Smooth muscle cell (in vitro differentiated cells): Measurements from ENCODE around the gene RBMS3. TPM values are rescaled to one million over a fixed set of nuclear protein-coding genes. Genes with fewer than 3 reads are reported as not detected.

Experiments
- DNase-seq: peaks from one replicate; lab custom pipeline; 2025; ENCODE audit not compliant: unreplicated experiment; lab: John Stamatoyannopoulos, UW
- H2AFZ ChIP-seq: fragments of 200-600 bp; sonication (generic); 2 replicates; pipeline ENCODE4 v1.6.0; 2016; ENCODE audit warnings: antibody characterized with exemption, low read depth, mild to moderate bottlenecking
- H3F3A ChIP-seq: fragments of 200-600 bp; sonication (generic); 2 replicates; pipeline ENCODE4 v1.6.0; 2017; ENCODE audit warnings: antibody characterized with exemption, low read depth
- H3K27ac ChIP-seq: fragments of 200-600 bp; sonication (generic); 2 replicates; pipeline ENCODE4 v1.5.1; 2016; ENCODE audit warnings: low read depth, mild to moderate bottlenecking
- H3K27me3 ChIP-seq: fragments of 200-600 bp; sonication (generic); 2 replicates; pipeline ENCODE4 v1.6.1; 2016; ENCODE audit warnings: low read depth, mild to moderate bottlenecking
- H3K36me3 ChIP-seq: fragments of 200-600 bp; sonication (generic); 2 replicates; pipeline ENCODE4 v1.5.1; 2016; ENCODE audit warnings: low read depth
- H3K4me1 ChIP-seq: fragments of 200-600 bp; sonication (generic); 2 replicates; pipeline ENCODE4 v1.5.1; 2016; ENCODE audit warnings: low read depth
- H3K4me2 ChIP-seq: fragments of 200-600 bp; sonication (generic); 2 replicates; pipeline ENCODE4 v1.6.0; 2016; ENCODE audit warnings: mild to moderate bottlenecking
- H3K4me3 ChIP-seq: fragments of 200-600 bp; sonication (generic); 2 replicates; pipeline ENCODE4 v1.5.1; 2016; ENCODE audit warnings: mild to moderate bottlenecking
- H3K79me2 ChIP-seq: fragments of 200-600 bp; sonication (generic); 2 replicates; pipeline ENCODE4 v1.6.0; 2016; ENCODE audit warnings: low read depth, mild to moderate bottlenecking
- H3K9ac ChIP-seq: fragments of 200-600 bp; sonication (generic); 2 replicates; pipeline ENCODE4 v1.6.0; 2016; ENCODE audit warnings: low read depth
- H3K9me3 ChIP-seq: fragments of 200-600 bp; sonication (generic); replicated peaks from 2 replicates; pipeline ENCODE4 v1.5.1; 2016; ENCODE audit warnings: low read depth
- H4K20me1 ChIP-seq: fragments of 200-600 bp; sonication (generic); 2 replicates; pipeline ENCODE4 v1.6.0; 2016; ENCODE audit warnings: low read depth
- WGBS: methylation state at CpG from one replicate; pipeline ENCODE4 v1.1.7; 2016; ENCODE audit warnings: low lambda C conversion rate; 5-methylcytosine and 5-hydroxymethylcytosine counted together
- polyA plus RNA-seq: library from polyadenylated mRNA; unstranded; fragments of >200 nt; fragmentation: Nextera tagmentation; extraction: Ambion mirVana; gene quantifications from 2 replicates; pipeline ENCODE4 v1.2.1, GENCODE V29; 2016
- total RNA-seq: library from RNA; depleted of rRNA; stranded (reverse); fragments of >200 nt; gene quantifications from 2 replicates; pipeline ENCODE4 v1.2.3, GENCODE V29; 2014
- TF ChIP-seq, protein P1 (sequence below): fragments of 200-600 bp; sonication (generic); IDR thresholded peaks from 2 replicates; pipeline ENCODE4 v1.5.1; 2017; ENCODE audit warnings: borderline replicate concordance, mild to moderate bottlenecking, antibody characterized with exemption; ENCODE audit not compliant: insufficient read depth, poor library complexity, severe bottlenecking

RBMS3 gene
- total and polyA plus RNA-seq, 2 experiments from 2014 or later = 42.9 to 50.6 TPM

DNA sequence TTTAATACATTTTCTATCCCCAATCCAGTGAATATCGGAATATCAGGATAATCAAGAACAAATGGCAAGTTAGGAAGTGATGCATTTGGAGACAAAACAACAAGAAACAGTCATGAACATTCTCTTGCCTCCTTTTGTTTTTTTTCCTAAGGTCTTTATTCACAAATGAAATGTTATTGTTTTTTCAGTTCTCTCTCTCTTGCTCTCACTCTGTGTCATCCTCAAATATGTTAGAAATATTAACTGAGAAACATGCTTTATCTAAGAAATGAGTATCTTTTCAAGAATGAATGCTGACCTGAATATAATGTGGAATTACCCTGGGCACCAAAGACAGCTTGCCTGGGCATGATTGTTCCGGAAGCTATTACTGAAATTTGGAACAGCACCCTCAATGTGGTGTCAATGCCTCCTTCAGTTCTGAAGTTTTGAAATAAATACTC, 51.3 kb downstream of the RBMS3 start:
- H3K27me3 ChIP-seq = no peaks in the 10 kb centered on the region
- H3K27ac ChIP-seq = peak overlapping the region; percentile 97
- TF ChIP-seq, protein P1, sequence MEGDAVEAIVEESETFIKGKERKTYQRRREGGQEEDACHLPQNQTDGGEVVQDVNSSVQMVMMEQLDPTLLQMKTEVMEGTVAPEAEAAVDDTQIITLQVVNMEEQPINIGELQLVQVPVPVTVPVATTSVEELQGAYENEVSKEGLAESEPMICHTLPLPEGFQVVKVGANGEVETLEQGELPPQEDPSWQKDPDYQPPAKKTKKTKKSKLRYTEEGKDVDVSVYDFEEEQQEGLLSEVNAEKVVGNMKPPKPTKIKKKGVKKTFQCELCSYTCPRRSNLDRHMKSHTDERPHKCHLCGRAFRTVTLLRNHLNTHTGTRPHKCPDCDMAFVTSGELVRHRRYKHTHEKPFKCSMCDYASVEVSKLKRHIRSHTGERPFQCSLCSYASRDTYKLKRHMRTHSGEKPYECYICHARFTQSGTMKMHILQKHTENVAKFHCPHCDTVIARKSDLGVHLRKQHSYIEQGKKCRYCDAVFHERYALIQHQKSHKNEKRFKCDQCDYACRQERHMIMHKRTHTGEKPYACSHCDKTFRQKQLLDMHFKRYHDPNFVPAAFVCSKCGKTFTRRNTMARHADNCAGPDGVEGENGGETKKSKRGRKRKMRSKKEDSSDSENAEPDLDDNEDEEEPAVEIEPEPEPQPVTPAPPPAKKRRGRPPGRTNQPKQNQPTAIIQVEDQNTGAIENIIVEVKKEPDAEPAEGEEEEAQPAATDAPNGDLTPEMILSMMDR = no peak
- H4K20me1 ChIP-seq = no peaks in the 10 kb centered on the region
- no peaks in the 10 kb centered on the region for H3K9me3 ChIP-seq
- peak overlapping the region; percentile 22 for H3K9ac ChIP-seq
- DNase-seq = no peak
- H3K36me3 ChIP-seq = no peaks in the 10 kb centered on the region
- no peak overlapping the region for H3K4me3 ChIP-seq
- peak overlapping the region; percentile 76 for H3K4me2 ChIP-seq
- WGBS = 93% methylated on average over 2 of the region's 2 CpGs
- H3F3A ChIP-seq = peaks cover 7% of the 10 kb centered on the region
- peaks cover 25% of the 10 kb centered on the region for H3K4me1 ChIP-seq
- no peak overlapping the region for H2AFZ ChIP-seq
- H3K79me2 ChIP-seq = peaks cover 85% of the 10 kb centered on the region

- H2AFZ ChIP-seq = peak overlapping the region; percentile 15
- H3F3A ChIP-seq = peaks cover 7% of the 10 kb centered on the region
- H3K27me3 ChIP-seq = no peaks in the 10 kb centered on the region
- no peak overlapping the region for H3K4me3 ChIP-seq
- no peaks in the 10 kb centered on the region for H3K9me3 ChIP-seq
- H3K9ac ChIP-seq = peak overlapping the region; percentile 40
- H3K4me2 ChIP-seq = peak overlapping the region; percentile 76
- no peaks in the 10 kb centered on the region for H4K20me1 ChIP-seq
- no peaks in the 10 kb centered on the region for H3K36me3 ChIP-seq
- peak overlapping the region; percentile 97 for H3K27ac ChIP-seq
- H3K79me2 ChIP-seq = peaks cover 85% of the 10 kb centered on the region
- peaks cover 25% of the 10 kb centered on the region for H3K4me1 ChIP-seq
- WGBS = 40% methylated on average over 3 of the region's 3 CpGs
- no peak for DNase-seq
- TF ChIP-seq, protein P1 = no peak
These were observed 52.7 kb downstream of the RBMS3 start for GRCh38 chr3:29333576-29333975.

DNA sequence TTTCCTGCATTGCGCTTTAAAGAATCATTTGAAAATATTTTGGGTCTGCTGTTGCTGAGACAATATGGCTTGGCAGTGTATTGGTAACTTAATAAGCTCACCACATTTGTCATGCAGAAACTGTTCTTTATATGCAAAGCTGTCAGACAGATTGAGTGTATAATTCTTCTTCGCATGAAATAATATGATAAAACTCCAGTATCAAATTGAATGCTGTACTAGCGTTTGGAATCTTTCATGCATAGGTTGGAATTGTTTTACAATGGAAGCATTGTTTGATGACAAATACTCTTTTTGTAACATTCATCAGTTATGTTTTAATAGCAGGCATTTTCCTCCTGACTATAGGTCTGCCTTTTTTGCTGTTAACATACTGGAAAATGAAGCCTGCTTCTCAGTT, 53.8 kb downstream of the RBMS3 start:
- H3K27me3 ChIP-seq = no peaks in the 10 kb centered on the region
- no peak overlapping the region for H2AFZ ChIP-seq
- H3K4me1 ChIP-seq = peaks cover 25% of the 10 kb centered on the region
- peaks cover 4% of the 10 kb centered on the region for H3F3A ChIP-seq
- H3K9ac ChIP-seq = peak overlapping the region; percentile 79
- peaks cover 2% of the 10 kb centered on the region for H4K20me1 ChIP-seq
- 81% methylated on average over 3 of the region's 3 CpGs for WGBS
- no peaks in the 10 kb centered on the region for H3K36me3 ChIP-seq
- H3K4me2 ChIP-seq = peak overlapping the region; percentile 76
- TF ChIP-seq, protein P1 = no peak
- peak overlapping the region; percentile 97 for H3K27ac ChIP-seq
- no peak overlapping the region for H3K4me3 ChIP-seq
- no peak for DNase-seq
- H3K79me2 ChIP-seq = peaks cover 86% of the 10 kb centered on the region
- no peaks in the 10 kb centered on the region for H3K9me3 ChIP-seq

GRCh38 chr3:29335438-29335837, 54.6 kb downstream of the RBMS3 start:
- Histone ChIP-seq H3K27me3 (no peaks in the 10 kb centered on the region), H3K9me3 (no peaks in the 10 kb centered on the region), H4K20me1 (peaks cover 3% of the 10 kb centered on the region), H3F3A (peaks cover 4% of the 10 kb centered on the region), H3K27ac (peak overlapping the region; percentile 97), H3K79me2 (peaks cover 90% of the 10 kb centered on the region), H3K9ac (peak overlapping the region; percentile 79), H3K4me3 (peak overlapping the region; percentile 32), H3K4me2 (peak overlapping the region; percentile 76), H3K36me3 (no peaks in the 10 kb centered on the region), H2AFZ (no peak overlapping the region), H3K4me1 (peaks cover 25% of the 10 kb centered on the region)
- WGBS = 4% methylated on average over 6 of the region's 6 CpGs
- peak; percentile 11 for DNase-seq
- TF ChIP-seq, protein P1 = no peak
